ENCODE data around the gene PLEKHS1.
"Not testable (repeated sequence)": the region's sequence is repeated elsewhere in the genome, so short reads cannot be mapped to it uniquely, and the experiment has no call there.

The PLEKHS1 gene

DNA sequence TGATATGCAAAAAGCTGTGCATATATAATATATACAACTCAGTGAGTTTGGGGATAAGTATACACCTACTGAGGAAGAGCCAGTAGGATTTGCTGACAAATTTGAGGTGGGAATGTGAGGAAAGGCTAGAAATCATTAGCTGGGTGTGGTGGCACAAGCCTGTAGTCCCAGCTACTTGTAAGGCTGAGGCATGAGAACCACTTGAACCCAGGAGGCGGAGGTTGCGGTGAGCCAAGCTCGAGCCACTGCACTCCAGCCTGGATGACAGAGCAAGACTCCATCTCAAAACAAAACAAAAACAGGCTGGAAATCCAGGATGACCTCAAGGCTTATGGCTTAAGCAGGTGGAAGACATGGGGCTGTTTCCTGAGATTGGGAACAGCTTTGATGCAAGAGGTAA, 10.6 kb upstream of the PLEKHS1 start:
- DNase-seq (ENCODE audit: low spot score) = no peak

DNA sequence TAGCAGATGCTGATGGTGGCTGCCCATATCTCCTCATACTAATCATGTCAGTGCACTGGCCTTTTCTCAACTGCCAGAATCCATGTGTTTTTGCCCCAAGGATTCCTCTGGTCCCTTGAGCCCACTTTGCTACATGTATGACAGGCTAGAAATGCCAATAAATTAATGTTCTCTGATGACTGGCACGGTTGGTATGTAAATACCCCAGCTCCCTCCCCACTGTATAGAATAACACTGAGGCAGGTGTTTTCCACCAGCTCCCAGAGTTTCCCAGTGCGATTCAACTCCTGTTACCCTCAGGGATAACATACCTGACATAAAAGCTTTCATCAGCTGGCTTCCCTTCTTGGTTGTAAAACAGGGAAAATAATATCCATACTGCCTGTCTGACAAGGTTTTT, 9.0 kb upstream of the PLEKHS1 start:
- no peak for DNase-seq (ENCODE audit: low spot score)

DNA sequence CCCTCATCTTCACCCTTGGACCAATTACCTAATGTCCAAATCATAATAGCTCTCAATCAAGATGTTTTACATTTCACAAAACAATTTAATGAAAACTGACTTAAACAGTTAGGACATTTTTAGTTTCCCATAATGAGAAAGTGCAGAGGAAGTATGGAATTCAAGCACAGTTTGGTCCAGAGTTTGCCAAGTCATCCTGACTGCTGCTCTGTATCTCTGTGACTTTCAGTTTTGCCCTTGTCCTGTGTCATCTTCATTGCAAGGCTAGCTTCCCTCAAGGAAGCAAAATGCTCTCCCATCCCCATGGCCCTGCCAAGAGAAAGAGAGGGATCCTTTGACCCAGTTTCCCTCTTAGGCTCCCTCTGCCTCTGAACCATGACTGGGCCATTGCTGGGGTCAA, 7.9 kb upstream of the PLEKHS1 start:
- no peak for DNase-seq (ENCODE audit: low spot score)

DNA sequence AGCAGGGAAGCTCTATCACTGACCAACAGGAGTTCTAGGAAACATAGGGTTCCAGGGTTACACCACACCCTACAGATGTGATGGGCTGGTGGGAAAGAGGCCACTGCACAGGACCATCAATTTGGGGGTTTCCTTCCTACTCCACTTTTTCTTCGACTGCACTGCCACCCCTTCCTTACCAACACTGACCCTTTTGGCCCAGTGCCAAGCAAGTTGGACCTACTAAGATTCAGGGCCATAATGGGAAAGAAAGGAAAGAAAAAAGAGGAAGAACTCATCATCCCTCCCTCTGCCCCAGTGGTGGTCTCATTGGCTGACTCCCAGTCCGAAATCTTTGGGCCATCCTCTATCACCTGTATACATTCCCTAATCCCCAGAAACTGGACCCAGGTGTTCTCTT, 6.1 kb upstream of the PLEKHS1 start:
- DNase-seq (ENCODE audit: low spot score) = no peak

DNA sequence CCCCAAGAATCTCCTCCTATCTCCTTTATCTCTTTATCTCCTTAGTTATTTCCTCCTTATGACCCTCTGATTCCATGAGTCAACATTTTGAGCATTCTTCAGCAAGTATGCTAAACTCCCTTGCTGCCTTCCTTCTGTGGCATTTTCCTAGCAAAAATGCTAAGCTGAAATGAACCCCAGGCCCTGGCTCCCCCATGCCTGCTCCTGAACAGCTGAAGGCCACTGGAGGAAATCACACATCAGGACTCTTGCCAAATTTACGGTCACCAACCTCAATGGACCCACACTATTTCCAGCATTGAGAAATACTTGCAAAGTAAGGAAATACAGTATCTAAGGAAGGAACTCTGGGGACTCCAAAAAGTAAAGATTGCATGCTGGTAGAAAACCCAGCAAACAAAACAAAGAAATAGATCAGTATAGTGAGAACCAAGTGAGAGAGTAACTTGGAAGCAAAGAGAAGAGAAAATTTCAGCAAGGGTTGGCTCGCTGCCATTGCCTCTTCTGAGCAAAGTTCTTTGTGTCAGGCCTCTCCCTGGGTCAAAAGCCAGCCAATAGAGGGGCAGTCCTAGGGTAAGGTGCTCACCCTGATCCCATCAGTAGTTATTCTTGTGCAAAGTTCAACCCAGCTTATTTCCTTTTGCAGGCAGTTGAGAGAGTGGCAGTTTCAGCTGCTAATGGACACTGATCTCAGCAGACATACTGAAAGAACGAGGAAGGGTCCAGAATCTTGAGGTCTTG, 5.1 kb upstream of the PLEKHS1 start:
- no peak for DNase-seq (ENCODE audit: low spot score)

DNA sequence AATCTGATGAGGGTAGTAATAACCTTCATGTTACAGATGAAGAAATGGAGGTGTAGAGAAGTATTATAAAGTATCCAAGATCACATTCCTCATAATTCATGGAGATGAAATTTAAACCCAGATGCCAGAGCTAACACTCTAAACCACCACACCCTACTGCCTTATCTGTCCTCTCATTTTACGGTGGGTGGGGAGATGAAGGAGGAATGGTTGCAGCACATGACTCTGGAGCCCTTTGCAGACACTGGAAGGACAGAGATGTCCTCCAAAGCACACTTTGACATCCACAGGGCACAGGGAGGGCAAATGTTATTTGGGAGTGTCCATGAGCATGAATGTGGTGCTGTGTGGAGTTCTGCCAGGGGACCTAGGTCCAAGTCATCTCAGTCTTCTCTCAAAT, 1.1 kb downstream of the PLEKHS1 start:
- no peak for DNase-seq (ENCODE audit: low spot score)

DNA sequence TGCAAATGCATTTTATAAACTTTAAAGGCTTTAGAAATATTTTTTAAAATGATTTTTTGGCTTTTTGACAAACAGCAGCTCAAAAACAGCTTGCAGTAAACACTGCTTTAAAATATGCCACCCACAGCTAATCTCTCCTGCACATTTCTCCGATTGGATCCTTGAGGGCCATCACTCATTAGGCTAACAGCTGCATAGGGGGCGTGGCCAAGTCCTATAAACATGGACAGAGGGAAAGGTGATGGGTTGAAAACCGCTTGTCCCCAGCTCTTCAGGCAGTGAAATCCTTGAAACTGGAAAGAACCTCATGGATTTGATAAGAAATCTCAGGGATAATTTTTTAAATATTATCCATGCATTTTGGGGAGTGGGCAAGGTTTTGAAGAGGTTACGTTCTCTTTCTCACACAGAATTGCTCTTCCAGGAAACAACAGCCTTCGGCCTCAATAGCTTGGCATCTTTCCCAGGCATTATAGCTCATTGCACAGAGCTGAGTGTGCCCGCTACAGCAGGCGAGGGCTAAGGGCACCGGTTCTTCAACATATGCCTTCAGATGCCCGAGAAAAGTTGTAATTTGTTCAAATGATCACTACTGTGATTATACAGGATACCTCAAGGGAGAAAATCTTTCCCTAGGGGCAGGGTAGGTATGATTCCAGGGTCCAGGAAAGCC, 1.7 kb downstream of the PLEKHS1 start:
- DNase-seq (ENCODE audit: low spot score) = no peak

DNA sequence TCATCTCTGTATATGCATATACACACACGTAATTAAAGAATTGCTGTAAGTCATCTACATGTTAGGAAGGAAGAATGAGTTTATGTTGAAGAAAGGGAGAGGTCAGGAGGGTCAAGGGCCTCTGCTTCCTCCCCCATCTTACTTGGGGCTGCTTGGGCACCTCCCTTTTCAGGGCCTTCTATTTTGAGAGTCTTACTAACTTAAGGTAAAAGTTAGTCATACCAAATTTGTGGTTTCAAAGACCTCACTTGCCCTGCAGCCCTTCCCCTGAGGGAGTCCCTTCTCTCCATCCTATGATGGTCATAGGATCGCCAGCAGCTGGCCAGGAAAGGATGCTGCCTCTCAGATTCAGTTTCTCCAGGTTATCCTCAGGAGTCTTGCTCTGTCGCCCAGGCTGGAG, 2.6 kb downstream of the PLEKHS1 start:
- no peak for DNase-seq (ENCODE audit: low spot score)

DNA sequence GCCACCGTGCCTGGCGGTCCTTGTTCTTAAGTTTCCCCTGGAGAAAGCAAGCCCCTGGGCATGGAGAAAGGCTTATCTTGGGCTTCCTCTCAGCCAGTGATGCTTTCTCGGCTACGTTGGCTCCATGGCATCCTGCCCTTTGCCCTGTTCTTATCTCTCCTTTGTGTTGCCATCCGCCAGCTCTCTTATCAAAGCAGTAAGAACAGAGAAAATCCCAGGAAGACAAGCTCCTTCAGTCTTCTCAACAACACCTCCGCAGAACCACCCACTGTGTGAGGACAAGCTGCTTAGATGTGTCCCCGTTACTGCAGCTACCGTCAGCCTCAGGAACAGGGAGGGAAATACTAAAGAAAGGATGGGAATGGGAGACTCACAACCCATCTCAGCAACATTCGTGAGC, 3.3 kb downstream of the PLEKHS1 start:
- no peak for DNase-seq (ENCODE audit: low spot score)

DNA sequence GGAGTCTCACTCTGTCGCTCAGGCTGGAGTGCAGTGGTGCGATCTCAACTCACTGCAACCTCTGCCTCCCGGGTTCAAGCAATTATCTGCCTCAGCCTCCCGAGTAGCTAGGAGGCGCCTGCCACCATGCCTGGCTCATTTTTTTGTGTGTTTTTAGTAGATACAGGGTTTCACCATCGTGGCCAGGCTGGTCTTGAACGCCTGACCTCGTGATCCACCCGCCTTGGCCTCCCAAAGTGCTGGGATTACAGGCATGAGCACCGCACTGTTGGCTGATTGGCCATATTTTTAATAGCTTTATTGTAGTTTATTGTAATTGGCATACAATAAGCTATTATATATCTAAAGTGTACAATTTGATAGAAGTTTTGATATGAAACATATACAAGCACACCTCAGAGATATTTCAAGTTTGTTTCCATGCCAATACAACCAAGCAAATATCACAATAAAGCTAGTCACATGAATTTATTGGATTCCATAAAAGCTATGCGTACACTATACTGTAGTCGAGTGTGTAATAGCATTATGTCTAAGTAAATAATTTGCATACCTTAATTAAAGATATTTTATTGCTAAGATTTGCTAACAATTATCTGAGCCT, 5.6 kb downstream of the PLEKHS1 start:
- no peak for DNase-seq (ENCODE audit: low spot score)

DNA sequence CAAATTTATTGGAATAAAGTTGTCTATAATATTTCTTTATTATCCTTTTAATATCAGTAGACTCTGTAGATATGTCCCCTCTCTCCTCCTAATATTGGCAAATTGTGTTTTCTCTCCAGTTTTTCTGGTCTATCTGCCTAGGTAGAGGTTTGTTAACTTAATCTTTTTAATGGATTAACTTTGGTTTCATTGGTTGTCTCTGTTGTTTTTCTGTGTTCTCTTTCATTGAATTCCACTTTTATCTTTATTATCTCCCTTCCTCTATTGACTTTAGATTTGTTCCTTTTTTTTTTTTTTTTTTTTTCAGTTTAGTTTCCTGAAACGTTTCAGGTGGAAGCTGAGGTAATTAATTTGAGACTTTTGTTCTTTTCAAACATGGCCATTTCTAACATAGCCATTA, 10.6 kb downstream of the PLEKHS1 start:
- no peak for DNase-seq (ENCODE audit: low spot score)

DNA sequence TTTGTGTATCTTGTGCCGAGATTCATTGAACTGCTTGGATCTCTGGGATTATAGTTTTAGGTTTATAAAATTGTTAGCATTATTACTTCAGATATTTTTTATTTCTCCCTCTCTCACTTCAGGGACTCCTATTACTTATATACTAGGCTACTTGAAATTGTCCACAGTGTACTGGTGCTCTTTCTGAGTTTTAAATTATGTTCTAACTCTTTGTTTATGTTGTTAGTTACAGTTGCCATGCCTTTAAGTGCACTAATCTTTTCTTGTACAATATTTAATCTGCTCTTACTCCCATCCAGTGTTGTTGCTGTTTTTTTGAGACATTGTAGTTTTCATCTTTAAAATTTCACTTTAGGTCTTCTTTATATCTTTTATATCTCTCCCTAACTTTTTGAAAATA, 13.1 kb downstream of the PLEKHS1 start:
- DNase-seq (ENCODE audit: low spot score) = no peak

DNA sequence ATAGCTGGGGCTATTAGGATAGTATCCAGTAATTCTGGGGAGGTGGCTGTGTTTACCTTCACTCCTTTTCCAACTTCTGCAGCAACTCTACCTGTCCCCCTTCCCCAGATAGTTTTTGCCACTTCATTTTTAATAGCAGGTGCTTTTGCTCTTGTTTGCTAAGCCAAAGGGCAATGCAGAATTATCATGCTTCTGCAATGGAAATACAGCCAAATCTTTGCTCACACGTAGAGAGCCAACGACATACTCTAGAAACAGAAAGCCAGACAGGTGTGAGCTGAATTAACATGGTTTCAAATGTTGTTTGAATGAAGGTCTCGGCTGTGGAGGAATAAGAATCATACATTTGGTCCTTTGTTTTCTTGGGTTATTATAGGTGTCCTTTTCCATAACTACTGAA, 14.4 kb downstream of the PLEKHS1 start:
- no peak for DNase-seq (ENCODE audit: low spot score)

DNA sequence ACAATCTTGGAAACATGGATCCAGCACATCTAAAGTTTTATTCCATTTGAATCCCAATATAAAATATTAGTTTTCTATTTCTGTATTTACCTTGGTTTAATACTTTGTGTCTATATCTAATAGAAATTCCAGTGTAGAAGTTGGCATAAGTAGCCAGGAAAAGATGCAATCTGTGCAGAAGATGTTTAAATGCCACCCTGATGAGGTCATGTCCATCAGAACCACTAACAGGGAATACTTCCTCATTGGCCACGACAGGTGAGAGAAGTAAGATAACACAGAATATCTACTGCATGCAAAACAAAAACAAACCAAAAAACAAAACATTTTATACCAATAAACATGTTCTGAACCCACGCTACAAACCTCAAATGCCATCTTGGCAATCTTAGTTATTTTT, 15.7 kb downstream of the PLEKHS1 start:
- DNase-seq (ENCODE audit: low spot score) = no peak

DNA sequence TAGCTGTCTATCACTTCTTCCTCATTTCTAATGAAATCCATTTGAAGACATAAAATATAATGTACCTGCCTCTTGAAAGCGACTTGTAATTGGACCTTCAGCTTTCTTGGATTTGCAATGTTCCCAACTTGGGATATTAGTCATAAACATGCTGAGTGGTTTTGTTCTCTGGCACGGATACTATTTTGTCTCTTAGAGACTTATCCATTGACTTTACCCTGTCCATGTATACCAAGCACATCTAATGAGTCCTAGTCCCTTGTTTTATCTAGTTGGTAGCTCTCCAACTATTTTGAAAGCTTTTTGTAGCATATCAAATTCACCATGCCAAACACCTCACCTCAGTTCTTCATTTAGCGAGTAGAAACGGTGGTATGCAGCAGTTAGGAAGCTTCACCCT, 18.9 kb downstream of the PLEKHS1 start:
- DNase-seq (ENCODE audit: low spot score) = no peak

DNA sequence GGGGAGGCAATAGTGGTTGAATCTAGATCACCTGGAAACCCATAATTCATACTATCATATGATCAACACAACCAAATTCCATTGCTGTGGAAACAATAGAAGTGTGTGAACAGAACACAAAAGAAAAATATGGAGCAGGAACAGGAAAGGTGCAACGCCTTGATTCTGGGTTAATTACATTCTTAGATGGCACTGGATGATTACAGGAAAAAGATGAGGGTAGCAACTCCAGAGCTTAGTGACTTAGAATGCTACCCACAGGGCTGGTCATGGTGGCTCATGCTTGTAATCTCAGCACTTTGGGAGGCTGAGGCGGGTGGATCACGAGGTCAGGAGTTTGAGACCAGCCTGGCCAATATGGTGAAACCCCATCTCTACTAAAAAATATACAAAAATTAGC, 19.6 kb downstream of the PLEKHS1 start:
- not testable (repeated sequence) for DNase-seq (ENCODE audit: low spot score)

DNA sequence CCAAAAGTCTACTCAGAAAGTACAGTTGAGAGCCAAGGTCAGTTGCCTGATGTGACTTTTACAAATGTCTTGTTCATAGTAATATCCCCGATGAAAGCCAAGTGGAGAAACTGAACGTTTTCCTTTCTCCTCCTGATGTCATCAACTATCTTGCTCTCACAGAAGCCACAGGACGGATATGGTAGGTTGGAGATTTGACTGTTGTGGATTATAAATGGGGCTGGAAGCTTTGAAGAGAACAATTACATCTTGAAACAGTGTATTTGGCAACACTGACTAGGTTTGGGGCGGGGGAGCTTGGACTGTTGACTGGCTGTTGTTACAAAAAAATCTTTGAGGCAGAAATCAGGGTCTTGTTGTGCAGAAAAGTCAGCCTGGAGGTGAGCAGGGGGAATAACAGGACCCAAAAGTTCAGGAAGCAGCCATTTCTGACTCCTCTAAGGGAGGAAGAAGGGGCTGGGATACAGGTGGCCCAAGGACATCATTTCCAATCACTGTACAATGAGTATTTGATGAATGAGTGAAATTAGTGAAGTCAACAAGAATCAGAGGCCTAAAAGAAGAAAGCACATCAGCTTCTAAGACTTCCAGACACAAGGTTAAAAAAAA, 24.3 kb downstream of the PLEKHS1 start:
- DNase-seq (ENCODE audit: low spot score) = no peak

DNA sequence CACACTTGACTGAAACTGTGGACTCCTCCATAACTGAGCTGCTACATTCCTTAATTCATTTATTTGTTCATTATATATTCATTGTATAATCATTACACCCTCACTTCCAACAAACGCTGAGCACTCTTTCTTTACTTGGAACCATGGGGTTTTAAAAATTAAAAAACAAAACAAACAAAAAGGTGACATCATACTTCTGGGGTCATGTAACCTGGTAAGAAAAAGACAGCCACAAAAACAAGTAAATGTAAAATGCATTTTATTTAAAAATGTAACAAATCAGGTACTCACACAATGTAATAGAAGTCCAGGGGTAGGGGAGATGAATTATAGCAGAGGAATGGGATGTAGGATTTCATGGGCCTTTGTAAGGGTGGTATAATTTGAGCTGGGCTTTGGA, 25.1 kb downstream of the PLEKHS1 start:
- DNase-seq (ENCODE audit: low spot score) = no peak

DNA sequence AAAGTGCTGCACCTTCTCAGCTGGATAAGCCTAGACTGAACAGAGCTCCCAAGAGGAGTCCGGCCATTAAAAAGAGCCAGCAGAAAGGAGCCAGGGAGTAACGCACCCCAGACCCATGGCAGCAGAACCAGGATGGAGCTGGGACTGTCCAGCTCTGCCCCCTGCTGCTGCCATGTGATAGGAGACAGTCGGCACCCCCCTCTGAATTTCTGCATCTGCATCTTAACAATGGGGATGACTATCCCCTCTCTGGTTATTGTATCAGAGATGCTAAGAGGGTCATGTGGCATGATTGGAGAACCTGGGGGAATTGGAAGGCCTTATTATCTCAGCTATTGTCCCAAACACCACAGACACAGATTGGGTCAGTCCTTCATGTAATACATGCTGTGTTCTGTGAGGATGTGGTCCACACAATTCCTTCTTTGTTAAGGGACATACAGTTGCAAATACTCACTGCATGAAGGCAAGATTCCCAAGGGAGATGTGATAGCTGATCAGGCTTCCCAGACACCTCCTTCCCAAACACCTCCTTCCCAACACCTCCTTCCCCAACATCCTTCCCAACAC, 29.3 kb downstream of the PLEKHS1 start:
- DNase-seq (ENCODE audit: low spot score) = no peak

DNA sequence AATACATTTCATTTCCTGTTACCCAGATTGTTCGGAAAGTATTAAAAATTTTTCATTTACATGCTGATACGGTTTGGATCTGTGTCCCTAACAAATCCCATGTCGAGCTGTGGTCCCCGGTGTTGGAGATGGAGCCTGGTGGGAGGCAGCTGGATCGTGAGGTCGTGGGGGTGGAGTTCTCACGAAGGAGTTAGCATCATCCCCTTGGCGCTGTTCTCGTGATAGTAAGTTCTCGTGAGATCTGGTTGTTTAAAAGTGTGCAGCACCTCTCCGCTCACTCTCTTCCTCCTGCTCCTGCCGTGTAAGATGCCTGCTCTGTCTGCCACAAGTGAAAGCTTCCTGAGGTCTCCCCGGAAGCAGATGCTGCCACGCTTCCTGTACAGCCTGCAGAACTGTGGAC, 30.9 kb downstream of the PLEKHS1 start:
- no peak for DNase-seq (ENCODE audit: low spot score)

DNA sequence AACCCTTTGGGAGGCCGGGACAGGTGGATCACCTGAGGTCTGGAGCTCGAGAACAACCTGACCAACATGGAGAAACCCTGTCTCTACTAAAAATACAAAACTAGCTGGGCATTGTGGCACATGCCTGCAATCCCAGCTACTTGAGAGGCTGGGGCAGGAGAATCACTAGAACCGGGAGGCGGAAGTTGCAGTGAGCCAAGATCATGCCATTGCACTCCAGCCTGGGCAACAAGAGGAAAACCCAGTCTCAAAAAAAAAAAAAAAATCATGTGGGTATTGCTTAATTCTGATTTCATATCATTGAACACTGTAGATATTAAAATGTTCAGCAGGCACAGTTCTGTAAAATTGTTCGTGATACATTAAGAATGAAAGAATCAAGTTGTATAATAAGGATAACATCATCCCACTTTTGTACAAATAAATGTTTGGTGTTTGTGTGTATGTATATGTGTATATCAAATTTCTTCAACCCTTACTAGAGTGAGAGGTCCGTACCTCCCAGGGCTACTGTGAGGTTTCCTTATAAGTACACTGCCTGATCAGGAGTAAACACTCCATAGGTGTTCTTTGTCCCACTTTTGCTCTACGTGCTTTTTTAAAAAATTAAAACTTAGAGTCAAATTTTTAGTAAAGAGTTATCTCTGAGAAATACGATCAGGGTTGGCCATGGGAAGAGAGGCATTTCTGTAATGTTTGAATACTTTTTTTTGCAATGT, 31.7 kb downstream of the PLEKHS1 start:
- DNase-seq (ENCODE audit: low spot score) = no peak

DNA sequence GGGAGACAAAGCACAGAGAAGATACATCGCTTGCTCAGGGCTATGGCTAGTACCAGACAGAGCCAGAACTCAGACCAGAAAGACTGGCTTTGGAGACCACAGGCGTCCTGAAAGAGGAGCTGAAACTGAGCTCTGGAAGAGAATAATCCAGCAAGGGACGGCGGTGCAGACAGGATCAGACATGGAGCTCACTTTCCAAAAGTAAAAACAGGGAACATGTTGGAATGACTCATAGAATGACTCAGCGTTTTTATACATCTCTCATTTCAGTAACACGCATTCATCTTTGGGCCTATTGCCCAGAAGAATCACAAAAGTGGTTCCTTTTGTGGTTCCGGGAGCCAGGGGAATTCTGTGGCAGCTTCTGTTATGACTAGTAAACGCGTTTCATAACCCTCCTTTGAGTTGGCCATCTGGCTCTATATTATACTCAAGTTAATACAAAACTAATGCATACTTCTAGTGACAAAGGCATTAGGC, 37.2 kb downstream of the PLEKHS1 start:
- no peak for DNase-seq (ENCODE audit: low spot score)

Measured in ecto neural progenitor cell (in vitro differentiated cells).